HG02973 (cell line): ENCODE results near the gene NPR3.

Source experiments
- ATAC-seq: cut with Tn5 transposase; IDR thresholded peaks from one replicate; pipeline ENCODE4 v1.9.1; 2021; ENCODE audit warnings: moderate library complexity; ENCODE audit not compliant: unreplicated experiment

NPR3 gene

DNA sequence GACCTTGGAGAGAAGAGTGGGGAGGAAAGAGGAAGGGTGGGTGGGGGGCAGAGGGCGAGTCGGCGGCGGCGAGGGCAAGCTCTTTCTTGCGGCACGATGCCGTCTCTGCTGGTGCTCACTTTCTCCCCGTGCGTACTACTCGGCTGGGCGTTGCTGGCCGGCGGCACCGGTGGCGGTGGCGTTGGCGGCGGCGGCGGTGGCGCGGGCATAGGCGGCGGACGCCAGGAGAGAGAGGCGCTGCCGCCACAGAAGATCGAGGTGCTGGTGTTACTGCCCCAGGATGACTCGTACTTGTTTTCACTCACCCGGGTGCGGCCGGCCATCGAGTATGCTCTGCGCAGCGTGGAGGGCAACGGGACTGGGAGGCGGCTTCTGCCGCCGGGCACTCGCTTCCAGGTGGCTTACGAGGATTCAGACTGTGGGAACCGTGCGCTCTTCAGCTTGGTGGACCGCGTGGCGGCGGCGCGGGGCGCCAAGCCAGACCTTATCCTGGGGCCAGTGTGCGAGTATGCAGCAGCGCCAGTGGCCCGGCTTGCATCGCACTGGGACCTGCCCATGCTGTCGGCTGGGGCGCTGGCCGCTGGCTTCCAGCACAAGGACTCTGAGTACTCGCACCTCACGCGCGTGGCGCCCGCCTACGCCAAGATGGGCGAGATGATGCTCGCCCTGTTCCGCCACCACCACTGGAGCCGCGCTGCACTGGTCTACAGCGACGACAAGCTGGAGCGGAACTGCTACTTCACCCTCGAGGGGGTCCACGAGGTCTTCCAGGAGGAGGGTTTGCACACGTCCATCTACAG is 760 bp downstream of the NPR3 start:
- ATAC-seq = no peak

DNA sequence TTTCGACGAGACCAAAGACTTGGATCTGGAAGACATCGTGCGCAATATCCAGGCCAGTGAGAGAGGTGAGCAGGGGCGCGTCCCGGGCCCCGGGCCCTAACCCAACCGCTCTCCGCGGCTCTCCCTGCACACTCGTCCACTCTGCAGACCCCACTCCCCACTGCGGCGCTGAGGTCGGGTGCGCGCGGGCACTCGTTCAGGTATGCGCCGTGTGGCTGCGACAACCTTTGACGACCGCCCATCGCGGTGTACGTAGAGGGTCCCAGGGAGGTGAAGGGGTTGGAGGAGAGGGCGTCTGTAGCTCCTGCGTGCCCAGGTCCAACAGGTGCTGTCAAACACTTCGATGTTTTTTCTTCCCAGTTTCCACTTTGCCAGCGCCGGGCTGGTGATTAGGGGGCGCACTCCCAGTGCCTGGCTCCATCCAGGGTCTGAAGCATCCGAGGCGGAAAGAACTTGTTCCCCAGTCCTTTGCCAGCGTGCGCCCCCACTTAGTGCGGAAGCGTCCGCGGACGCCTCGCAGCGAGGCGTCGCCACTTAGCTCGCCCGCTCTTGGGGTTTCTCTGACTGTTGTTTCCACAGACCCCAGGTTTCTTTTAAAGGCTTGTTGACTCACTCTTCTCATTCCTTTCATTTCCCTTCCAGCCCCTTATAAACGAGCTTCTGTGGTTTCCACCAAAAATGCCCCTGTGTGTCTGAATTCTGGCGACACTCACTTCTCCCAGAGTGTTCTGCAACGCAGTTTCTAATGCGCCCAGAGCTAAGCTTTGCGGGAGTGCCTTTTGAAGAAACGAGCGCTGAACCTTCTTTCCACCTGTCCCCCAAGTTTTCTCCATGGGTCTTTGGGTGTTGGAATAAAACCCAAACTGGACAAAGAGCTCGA is 1.6 kb downstream of the NPR3 start:
- no peak for ATAC-seq

- no peak for ATAC-seq
These were observed 2.2 kb downstream of the NPR3 start for GRCh38 chr5:32713361-32713769.

GRCh38 chr5:32713770-32714381 is 2.8 kb downstream of the NPR3 start:
- no peak for ATAC-seq

DNA sequence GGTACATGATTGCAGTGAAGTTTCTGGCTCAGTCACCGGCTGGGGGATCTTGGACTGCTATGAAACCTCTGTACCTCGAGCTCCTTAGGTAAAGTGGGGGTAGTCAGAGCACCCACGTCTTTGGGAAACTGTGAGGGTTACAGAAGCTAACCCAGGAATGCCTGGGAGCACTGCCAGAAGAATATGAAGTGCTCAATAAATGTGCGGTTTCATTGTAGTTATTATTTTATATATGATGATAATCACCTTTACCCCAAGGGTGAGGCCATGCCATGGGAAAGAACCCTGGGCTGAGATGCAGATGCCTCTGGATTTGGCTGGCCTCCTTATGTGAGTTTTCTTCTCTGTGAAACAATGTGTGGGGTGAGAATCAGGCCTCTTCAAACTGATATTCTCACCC is 3.7 kb downstream of the NPR3 start:
- ATAC-seq = no peak

- ATAC-seq = no peak
These were observed 9.2 kb downstream of the NPR3 start for GRCh38 chr5:32720300-32720699.

DNA sequence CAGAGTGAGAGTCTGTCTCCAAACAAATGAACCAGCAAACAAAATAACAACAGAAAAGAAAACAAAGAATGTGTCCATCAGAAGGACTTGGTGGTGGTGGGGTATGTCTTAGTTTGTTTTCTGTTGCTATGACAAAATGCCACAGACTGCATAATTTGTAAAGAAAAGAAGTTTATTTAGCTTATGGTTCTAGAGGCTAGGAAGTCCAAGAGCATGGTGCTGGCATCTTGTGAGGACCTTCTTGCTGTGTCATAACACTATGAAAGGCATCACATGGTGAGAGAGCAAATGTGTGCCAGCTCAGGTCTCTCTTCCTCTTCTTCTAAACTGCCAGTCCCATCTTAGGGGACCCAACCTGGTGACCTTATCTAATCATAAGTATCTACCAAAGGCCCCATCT is 10.5 kb downstream of the NPR3 start:
- no peak for ATAC-seq

DNA sequence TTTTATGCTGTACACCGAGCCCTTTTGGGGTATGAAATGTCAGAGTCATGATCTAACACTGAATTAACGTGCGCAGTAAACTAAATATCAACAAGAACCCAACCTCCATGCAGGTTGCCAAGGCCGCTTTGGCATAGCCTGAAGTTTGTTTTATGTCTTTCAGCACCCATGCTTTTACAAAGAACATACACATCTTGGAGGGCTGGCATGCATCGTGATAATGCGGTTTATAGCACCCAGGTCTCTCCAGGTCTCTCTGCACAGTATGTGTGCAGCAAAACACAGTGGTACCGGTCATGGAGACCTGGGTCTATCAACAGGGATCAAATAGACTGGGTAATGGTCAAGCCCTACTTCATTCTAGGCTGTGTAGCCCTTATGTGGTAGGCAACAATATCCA is 11.8 kb downstream of the NPR3 start:
- ATAC-seq = no peak

DNA sequence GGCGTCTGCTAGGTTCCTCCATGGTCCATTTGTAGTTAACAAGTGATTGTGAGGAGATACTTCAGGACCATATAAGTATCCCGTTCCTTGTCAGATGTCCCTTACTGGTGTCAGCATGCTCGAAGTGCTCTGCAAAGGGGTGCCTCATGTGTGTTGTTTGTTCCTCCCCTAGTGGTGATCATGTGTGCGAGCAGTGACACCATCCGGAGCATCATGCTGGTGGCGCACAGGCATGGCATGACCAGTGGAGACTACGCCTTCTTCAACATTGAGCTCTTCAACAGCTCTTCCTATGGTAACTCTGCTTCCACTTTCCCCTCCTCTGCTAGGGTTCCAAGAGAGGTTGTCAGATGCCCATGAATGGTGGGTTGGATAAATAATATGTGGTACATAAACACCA is 13.4 kb downstream of the NPR3 start:
- ATAC-seq = no peak

GRCh38 chr5:32726086-32726557 is 15.0 kb downstream of the NPR3 start:
- no peak for ATAC-seq

GRCh38 chr5:32729651-32730050 is 18.5 kb downstream of the NPR3 start:
- no peak for ATAC-seq

GRCh38 chr5:32733590-32734340 is 22.6 kb downstream of the NPR3 start:
- ATAC-seq = no peak

GRCh38 chr5:32734827-32735378 is 23.8 kb downstream of the NPR3 start:
- ATAC-seq = no peak

- ATAC-seq = no peak
These were observed 24.4 kb downstream of the NPR3 start for GRCh38 chr5:32735512-32735911.

DNA sequence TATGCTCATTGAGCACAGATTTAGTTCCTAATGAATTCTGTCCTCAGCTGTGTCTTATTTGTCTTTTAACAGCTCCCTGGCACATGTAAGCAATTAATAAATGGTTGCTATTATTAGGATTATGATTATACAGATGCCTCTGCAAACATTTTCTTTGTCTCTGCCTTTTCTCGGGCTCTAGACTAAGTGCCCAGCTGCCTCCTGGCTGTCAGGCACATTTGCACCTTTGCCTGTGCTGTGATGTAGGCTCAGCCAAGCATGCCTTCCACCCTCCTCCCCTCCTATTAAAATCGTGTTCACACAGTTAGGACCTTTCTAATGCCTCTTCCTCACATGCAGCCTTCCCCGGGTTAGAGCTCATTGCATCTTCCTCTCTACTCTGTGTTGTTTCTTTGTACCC is 25.7 kb downstream of the NPR3 start:
- ATAC-seq = no peak

DNA sequence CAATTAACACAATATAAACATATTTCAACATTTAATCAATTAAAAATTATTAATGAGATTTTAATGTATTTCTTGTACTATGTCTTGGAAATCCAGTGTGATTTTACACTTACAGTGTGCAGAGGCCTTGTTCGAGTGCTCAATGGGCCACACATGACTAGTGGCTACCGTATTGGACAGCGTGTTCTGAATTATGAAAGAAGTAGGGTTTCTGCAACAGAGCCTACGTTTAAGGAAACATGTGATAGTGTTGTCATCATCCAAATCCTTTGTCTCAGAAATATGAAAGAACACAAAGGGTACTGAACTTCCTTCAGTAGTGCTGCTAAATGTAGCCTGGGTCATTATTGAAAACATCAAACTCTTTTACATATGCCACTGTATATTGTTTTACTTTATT is 29.5 kb downstream of the NPR3 start:
- ATAC-seq = no peak

DNA sequence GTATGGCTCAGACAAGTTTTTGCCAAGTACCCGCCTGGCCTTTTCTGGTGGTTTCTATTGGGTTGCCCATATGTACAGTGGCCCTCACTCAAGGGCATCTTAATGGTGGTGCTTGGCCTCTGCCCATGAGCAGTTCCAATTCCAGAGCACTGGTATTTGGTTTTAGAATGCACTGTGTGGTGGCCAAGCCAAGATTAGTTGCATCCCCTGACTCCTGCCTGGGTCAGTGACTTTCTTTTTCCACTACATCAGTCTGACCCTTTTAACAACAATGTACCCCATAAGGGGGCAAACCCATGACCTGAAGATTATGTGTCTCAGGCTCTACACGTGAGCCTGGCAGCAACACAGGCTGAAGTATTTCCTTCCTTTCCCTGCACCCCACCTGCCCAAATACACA is 34.2 kb downstream of the NPR3 start:
- ATAC-seq = no peak

- no peak for ATAC-seq
These were observed 41.3 kb downstream of the NPR3 start for GRCh38 chr5:32752411-32752810.

DNA sequence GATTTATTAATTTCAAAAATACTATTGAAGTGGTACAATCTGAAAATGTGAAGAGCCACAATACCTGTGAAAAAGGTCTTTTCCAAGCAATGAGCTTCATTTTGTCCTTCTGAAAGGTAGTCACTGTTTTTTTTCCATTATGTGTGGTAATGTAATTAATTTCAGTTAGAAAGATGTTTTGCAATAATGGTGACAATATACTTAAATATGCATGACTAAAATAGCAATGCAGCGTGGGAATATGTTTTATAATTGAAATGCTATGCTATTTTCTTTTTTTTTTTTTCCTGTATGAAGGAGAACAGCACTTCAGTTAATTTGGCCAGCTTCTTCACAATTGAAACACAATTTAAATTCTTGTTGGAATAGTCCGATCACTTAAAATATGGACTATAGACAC is 41.9 kb downstream of the NPR3 start:
- no peak for ATAC-seq

GRCh38 chr5:32753765-32754164 is 42.6 kb downstream of the NPR3 start:
- ATAC-seq = no peak

- ATAC-seq = no peak
These were observed 43.2 kb downstream of the NPR3 start for GRCh38 chr5:32754284-32754683.
